Breast epithelium (tissue), 3 donors: ENCODE data around the gene SHB.

ENCODE experiments used
- CTCF ChIP-seq, 3 donors: fragments of 450-650 bp; IDR thresholded peaks; one replicate each; pipeline ENCODE4 v1.5.1; 2016 to 2017; ENCODE audit warnings: antibody characterized with exemption in 3 of 3, mild to moderate bottlenecking in 3 of 3, moderate library complexity in 3 of 3
- POLR2A ChIP-seq: fragments of 450-650 bp; IDR thresholded peaks from one replicate; pipeline ENCODE4 v1.6.1; 2016; ENCODE audit warnings: antibody characterized with exemption, mild to moderate bottlenecking, moderate library complexity

DNA sequence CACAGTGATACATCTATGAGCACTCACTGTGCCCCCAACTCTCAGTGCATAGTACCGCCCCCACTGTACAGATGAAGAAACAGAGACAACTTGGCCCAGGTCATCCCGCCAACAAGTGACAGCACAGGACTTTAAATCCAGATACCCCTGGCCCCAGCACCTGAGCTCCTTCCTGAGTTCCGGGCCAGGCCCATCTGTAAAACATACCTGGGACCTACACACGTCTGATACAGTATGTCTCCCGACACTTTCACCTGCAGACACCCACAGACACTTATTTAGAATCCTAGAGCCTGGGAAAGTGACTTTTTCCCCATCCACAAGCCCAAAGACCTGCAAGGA, 104.3 kb downstream of the SHB start:
- TF ChIP-seq CTCF (IDR thresholded peaks at IDR 0.05) (no peak), POLR2A (no peak)
